GM21447 (cell line): Measurements from ENCODE around the gene HOXC12.

Experiments
- ATAC-seq: cut with Tn5 transposase; IDR thresholded peaks from one replicate; pipeline ENCODE4 v1.9.1; 2021; ENCODE audit not compliant: unreplicated experiment

Gene HOXC12

DNA sequence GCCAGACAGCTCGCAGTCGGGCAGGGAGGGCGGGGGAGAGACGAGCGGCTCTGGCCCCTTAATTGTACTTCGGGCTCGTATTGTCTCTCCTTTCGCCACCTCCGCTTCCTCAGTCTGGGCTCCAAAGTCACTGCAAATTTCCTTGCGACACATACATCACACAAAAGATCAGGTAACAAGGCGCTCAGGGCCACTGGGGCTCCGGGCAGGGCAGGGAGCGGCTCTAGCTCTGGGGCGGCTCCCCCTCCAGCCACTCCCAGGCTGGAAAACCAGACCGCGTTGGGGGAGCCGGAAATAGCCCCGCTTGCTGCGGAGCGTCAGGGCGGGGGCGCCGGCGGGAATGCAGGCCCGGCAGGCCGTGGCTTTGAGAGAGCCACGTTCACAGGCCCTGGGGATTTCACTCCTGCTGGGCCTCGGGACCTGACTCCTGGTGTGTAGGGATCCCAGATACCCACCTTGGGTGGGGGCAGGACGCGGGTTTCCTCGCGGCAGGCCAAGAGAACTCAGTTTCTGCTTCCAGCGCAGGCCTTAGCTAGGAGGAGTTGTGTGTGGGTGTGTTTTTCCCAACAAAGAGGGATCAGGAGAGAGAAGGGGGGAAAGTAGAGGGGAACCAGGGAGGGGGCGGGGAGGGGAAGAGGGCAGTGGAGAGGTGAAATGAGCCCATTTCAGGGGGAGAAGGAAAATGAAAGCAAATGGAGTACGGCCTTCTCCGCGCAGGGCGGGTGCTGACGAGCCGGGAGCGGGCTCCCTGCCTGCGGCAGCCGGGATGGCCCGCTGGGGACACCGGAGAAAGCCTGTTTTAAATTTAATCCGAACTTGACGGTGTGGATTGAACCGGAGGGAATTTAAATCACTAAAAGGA, 40.9 kb downstream of the HOXC12 start:
- no peak for ATAC-seq

DNA sequence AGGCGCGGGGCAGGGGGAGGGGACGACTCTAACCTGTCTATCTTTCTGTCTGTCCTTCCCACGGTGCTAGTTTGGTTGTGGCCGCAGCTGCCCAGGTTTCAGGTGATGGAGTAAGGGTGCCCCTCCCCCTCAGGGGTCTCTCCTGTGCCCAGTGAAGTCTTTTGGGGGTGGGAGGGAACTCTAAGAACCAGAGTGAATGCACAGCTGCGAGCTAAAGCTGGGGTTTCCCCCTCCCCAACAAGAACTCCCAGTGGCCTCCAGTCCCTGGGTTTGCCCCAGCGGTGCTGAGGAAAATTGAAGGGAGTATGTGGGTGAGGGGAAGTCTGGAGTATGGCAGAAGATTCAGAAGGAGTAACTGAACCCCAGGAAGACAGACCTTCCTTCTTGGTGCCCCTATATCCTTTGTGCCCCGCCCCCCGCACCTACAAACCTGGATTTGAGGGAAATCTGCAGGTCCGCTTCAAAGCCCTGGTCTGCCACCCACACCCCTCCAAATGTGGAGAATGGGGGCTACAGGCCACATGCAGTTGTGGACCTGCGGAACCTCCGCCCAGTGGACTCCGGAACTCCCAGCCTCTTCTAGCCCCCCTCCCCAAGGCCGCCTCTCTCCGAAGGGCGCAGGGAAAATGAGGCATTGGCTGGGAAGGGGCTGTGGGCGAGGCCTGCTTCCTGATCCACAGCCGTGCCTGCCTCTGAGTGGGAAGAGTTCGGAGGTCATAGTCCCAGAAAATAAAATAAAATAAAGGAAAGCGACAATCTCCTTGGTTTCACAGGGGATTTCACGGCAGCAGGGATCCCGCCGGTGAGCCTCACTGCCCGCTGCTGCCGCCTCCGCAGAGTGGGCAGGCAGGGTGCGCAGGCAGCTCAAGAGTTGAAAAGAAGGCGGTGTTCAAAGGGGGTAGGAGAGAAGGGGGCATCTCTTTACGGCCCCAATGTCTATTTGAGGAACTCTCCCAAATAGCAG, 41.8 kb downstream of the HOXC12 start:
- no peak for ATAC-seq

DNA sequence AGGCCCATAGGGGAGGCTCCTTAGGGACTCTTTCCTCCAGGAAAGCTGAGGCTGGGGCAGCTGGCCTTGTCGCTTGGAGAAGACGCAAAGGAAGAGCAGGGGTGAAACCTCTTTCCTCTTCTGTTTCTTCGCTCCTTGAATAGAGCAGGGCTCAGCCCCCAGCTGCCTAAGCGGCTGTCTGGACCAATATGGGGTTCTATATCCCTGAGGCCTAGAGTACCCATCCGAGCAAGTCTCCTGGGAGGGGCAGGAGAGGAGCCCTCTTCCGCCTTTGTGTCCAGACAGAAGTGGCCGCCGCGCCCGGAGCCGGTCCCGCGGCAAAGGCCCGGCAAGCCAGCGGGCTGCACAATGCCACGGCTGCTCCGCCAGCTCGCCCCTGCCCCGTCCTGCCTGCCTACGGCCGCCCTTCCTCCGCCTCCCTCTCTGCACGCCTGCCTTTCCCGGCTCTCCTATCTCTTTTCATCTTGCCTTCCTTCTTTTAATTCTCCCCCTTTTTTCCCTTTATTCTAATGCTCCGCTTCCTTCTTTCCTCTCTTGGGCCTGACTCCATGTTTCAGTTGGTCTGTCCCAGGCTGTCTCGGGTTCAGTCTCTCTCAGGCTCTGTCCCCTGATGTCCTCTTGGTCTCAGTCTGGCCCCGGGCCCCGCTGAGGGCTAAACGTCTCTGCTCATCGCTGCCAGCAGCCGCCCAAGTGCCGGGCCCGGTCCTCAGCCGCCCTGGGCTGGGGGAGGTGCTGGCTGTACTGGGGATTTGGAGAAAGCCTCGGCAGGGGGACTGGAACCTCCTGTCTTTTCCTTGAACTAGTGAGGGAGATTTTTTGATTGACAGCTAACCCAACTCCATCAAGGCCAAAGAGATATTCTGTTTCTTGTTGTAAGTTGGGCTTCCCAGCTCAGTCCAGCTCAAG, 42.8 kb downstream of the HOXC12 start:
- no peak for ATAC-seq

DNA sequence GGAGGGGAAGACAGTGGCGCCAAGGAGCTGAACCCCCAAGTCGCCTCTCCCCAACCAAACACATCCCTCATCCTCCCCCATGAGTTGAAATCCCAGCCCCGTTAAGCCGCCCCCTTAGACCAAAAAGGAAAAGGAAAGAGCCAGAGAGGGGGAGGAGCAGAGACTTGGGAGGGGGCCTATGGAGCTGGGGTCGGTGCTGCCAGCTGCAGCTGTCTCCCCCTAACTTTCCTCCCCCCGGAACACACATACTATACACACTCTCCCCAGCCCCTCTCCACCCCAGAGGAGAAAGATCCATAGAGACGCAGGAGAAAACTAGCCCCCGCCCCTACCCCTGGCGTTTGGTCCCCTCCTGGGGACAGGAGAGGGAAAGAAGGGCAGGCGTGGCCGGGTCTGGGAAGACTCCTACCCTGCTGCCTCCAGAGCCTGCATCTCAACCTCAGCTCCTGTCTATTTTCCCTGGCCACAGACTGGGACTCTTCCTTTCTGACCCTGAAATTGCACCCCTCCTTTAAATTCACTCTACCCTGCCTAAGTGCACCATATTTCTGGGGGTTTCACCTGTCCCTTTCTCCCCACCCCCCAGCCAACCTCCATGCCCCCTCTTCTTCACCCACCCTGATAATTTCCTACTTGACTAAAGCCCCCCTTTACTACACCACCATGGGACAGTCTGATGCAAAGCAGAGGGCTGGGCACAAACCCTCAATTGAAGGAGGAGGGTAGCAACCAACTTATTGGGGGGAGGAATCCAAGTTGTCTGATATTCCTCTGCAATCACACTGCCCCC, 43.6 kb downstream of the HOXC12 start:
- ATAC-seq = no peak

- ATAC-seq = no peak
Observed at GRCh38 chr12:53998900-53999236, 44.2 kb downstream of the HOXC12 start.

DNA sequence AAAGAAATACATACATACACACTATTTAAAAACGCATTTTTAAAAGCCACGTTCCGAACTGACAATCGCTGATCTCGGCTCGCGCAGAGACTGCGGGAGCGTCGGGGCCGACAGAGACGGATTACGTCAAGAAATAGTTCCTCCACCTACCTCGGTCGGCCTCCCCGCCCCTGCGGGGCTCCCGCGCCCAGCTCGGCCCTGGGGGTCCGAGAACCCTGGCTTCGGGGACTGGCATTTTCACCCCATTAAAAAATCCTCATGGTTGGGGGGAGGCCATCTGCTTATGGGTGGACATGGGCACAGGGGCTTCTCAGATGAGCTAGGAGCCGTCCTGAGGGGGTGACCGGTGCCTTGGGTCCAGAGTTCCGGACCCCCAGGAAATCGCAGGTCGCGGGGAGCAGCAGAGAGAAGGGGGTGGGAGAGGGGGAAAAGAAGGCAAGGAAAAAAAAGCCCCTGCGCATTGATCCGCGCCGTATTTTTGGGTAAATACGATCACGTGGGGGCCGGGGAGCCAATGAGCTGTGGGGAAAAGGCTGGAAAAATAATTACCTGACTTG, 44.9 kb downstream of the HOXC12 start:
- ATAC-seq = no peak

DNA sequence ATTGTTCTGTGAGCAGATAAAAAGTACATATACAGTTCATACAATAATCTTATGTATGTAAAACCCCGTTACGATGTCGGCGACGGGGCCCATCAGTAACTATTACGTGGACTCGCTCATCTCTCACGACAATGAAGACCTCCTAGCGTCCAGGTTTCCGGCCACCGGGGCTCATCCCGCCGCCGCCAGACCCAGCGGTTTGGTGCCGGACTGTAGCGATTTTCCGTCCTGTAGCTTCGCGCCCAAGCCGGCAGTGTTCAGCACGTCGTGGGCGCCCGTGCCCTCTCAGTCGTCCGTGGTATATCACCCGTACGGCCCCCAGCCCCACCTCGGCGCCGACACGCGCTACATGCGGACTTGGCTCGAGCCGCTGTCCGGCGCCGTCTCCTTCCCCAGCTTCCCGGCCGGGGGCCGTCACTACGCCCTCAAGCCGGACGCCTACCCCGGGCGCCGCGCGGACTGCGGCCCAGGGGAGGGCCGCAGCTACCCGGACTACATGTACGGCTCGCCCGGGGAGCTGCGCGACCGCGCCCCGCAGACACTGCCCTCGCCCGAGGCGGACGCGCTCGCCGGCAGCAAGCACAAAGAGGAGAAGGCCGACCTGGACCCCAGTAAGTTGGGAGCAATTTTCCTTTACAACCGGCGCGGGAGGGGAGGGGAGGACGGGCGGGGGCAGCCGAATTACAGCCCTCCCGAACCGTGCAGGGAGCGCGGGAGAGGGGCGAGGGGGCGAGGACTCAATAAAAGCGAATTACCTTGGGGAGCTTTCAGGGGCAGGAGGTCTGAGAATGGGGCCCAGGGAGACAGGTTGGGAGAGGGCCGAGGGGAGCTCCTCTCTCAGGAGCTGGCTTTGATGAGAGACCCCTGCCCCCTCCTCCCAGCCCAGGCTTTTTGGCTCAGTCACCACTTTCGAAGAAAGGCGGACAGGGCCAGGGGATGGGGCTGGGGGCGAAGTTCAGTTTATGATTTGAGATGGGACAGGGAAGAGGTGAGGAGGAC, 45.7 kb downstream of the HOXC12 start, which contains the start of gene HOXC9:
TSS of gene HOXC9 (plus strand) at position 46 of the 999 bp plus-strand sequence. CDS start at position 74, 28 bp downstream.
- no peak for ATAC-seq

DNA sequence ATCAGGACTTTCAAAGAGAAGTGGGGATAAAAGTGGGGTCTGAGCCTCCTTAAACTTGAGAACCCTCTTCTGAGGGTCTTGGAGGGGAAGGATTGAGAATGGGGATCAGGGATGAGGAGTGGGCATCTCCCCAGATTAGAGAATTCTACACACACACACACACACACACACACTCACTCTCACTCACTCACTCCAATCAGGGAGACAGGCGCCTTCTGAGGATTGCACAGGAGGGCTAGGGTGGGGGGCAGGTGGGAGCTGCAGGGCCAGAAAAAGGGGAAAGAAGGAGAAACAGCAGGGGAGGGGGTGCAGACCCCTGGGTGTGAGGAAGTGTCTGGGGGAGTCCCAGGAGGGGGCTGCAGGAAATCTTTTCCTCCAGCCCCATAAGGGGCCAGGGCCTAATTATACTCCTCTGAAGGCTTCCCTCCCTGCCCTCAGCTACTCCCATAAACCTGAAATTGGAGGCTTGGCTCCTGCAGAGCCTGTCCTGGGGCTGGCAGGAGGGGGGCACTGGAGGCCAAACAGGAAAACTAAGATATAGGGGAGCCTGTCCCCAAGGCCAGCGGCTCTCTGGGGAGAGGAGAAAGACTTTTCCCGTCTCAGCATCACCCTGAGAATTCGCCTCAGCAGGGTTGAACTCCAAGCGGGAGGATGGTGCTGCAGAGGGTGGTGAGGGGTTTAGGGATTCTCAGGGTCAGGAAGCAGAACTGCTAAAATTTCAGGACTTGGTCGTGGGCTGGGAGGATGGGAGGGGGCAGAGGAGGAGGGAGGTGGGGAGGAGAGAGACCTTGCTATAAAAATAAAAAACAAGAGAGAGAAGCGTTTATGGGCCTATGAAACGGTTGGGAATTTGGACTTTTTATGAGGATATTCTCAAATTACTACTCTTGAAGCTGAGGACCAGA, 46.8 kb downstream of the HOXC12 start:
- ATAC-seq = no peak

GRCh38 chr12:54002278-54002914, 47.7 kb downstream of the HOXC12 start:
- ATAC-seq = no peak

- no peak for ATAC-seq
Observed at GRCh38 chr12:54002915-54003389, 48.2 kb downstream of the HOXC12 start.

- ATAC-seq = no peak
Observed at GRCh38 chr12:54003625-54004024, 48.9 kb downstream of the HOXC12 start.

DNA sequence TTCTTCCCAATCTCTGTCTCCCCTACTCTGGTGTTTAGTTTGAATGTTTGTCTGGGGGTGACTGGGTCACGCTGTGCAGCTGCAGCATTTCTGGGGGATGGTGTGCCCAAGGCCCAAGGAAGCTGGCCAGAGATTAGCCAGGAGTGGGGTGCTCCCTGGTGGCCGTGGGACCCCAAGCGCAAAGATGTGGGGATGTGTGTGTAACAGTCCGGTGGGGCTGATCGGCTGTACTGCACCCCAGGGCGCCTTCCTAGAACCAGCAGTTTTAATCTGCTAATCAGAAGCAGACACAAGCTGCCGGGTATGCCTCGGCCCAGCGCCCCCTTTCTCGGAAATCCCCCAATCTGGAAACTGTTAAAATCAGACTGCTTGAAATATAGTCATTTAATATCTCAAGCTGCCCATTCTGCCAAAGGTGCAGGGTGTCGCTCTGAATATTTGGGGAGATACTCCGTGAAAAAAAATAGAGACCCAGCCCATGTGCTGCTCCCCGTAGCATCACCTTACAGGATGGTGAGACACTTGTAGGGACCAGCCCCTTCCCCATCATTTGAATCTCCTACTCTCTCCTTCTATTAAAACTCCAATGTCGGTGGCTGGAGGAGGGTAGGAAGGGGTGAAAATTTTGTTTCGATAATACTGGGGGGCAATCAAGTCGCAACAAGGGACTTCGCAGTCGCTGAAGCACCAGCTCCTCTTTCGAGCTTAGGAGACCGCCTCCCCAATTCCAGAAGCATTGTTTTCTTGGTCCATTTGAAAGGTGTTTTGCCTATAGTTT, 49.5 kb downstream of the HOXC12 start:
- ATAC-seq = no peak

DNA sequence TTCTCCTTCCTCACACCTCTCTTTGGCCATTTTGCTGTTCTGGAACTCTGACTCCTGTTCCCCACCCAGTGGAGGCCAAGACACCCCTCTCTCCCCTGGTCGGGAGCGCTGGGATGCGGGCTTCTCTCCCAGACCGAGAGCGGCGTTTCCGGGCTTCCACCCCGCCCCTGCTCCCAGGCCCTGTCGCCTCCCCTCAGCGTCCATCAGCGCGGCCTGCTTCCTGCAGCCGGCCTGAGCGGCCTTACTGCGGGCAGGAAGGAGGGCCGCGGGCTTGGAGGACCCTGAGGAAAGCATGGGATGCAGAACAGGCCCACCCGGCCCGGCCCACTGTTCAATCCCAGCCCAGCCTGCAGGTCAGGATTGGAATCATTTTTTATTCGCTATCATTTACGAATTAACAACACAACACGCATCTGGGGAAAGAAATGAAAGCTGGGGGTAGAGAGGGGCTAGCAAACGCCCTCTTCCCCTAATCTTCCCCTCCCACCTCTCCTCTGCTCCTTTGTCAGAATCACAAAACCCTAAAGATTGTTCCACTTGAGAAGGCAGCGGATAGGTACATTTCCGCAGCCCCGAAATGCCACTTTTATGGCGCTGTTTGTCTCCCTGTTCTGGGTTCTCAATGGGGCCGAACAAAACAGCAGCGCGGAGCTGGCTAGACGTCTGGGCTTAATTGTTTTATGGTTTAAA, 50.3 kb downstream of the HOXC12 start:
- no peak for ATAC-seq

- ATAC-seq = no peak
Observed at GRCh38 chr12:54005531-54005852, 50.8 kb downstream of the HOXC12 start.

DNA sequence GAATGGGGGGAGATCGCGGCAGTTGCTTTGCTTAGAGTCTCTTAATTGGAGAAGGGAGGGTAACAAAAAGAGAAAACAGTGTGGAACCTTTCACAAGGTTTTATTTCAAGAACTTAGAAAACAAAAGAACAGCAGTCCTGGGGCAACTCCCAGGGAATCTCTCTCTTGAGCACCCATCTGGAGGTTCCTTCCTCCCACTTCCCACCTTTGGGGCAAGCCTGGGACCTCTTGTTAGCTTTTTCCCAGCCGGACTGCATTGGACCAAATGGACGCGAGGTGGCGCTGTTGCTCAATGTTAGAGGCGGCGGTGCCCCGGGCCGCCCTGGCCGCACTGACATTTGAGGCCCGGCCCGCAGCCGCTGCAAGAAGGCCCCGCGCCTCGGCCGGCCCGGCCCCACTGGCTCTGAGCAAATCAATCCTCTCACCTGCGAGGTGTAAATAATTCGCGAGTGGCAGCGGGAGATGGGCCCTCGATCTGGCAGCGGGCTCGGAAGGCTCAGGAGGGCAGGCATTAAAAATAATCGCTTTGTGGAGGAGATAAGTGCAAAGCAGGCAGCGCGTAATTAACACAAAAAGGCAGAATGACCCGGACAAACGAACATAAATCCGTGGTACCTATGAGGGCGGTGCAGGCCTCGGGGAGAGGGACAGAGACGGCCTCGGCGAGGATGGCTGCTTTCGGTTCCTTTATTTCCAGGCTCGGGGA, 51.3 kb downstream of the HOXC12 start:
- peak; percentile 60 for ATAC-seq
